SK-N-MC (cell line): ENCODE measurements around the gene CCDC198.

Source experiments
- DNase-seq: peaks from one replicate; pipeline ENCODE4 v3.0.0-alpha.2; 2011; ENCODE audit warnings: low read depth, low spot score
- H3K27ac ChIP-seq: fragments of 200-600 bp; sonication (generic); 2 replicates; pipeline ENCODE4 v1.5.1; 2016; ENCODE audit warnings: mixed run types
- H3K36me3 ChIP-seq: fragments of 200-600 bp; sonication (generic); 2 replicates; pipeline ENCODE4 v1.6.1; 2017; ENCODE audit warnings: antibody characterized with exemption, low read length, mixed read lengths; ENCODE audit not compliant: insufficient read depth
- H3K4me3 ChIP-seq: fragments of 200-600 bp; sonication (generic); 2 replicates; pipeline ENCODE4 v1.5.1; 2016
- H3K9ac ChIP-seq: fragments of 200-600 bp; sonication (generic); 2 replicates; pipeline ENCODE4 v1.8.0; 2017; ENCODE audit warnings: mixed run types, mixed read lengths; ENCODE audit not compliant: insufficient read length
- H3K9me3 ChIP-seq: fragments of 200-600 bp; sonication (generic); 2 replicates; pipeline ENCODE4 v1.6.1; 2017; ENCODE audit warnings: low read depth, mild to moderate bottlenecking, antibody characterized with exemption, low read length, moderate library complexity, mixed read lengths
- EZH2 ChIP-seq: fragments of 200-600 bp; sonication (generic); IDR thresholded peaks from one replicate; pipeline ENCODE4 v1.6.1; 2017; ENCODE audit warnings: antibody characterized with exemption
- FOXP2 ChIP-seq: optimal IDR thresholded peaks from 2 replicates; pipeline ENCODE3; 2011; ENCODE audit warnings: mild to moderate bottlenecking, moderate library complexity; ENCODE audit not compliant: insufficient read depth; ENCODE audit errors: extremely low read length, control extremely low read depth
- POLR2AphosphoS5 ChIP-seq: IDR thresholded peaks from 2 replicates; pipeline ENCODE4 v1.6.1; 2012; ENCODE audit warnings: mild to moderate bottlenecking, low read depth, low read length, borderline replicate concordance

The CCDC198 gene

GRCh38 chr14:57480051-57480450, 13.6 kb downstream of the CCDC198 start:
- Histone ChIP-seq H3K9ac (no peak overlapping the region), H3K9me3 (no peaks in the 10 kb centered on the region), H3K4me3 (no peak overlapping the region), H3K36me3 (no peaks in the 10 kb centered on the region), H3K27ac (no peak overlapping the region)
- TF ChIP-seq POLR2AphosphoS5: no peak
- no peak for TF ChIP-seq FOXP2
- DNase-seq: peak; percentile 35

- Histone ChIP-seq H3K27ac (no peak overlapping the region), H3K9ac (no peak overlapping the region), H3K4me3 (no peak overlapping the region), H3K36me3 (no peaks in the 10 kb centered on the region), H3K9me3 (no peaks in the 10 kb centered on the region)
- no peak for TF ChIP-seq FOXP2
- TF ChIP-seq EZH2: no peak
- TF ChIP-seq POLR2AphosphoS5: no peak
- no peak for DNase-seq
These were observed 14.5 kb downstream of the CCDC198 start for GRCh38 chr14:57479197-57479596.

- no peak overlapping the region for H3K9ac ChIP-seq
- DNase-seq: no peak
- H3K36me3 ChIP-seq: no peaks in the 10 kb centered on the region
- no peak overlapping the region for H3K4me3 ChIP-seq
- TF ChIP-seq EZH2 (no peak), POLR2AphosphoS5 (no peak), FOXP2 (no peak)
- H3K9me3 ChIP-seq: no peaks in the 10 kb centered on the region
- no peak overlapping the region for H3K27ac ChIP-seq
These were observed 15.6 kb downstream of the CCDC198 start for GRCh38 chr14:57478050-57478449.

GRCh38 chr14:57470909-57471308, 22.7 kb downstream of the CCDC198 start:
- Histone ChIP-seq H3K9me3 (no peaks in the 10 kb centered on the region), H3K9ac (no peak overlapping the region), H3K27ac (no peak overlapping the region), H3K36me3 (no peaks in the 10 kb centered on the region), H3K4me3 (no peak overlapping the region)
- DNase-seq: no peak
- no peak for TF ChIP-seq POLR2AphosphoS5
- no peak for TF ChIP-seq FOXP2
- TF ChIP-seq EZH2: no peak

GRCh38 chr14:57464008-57464730, 29.5 kb downstream of the CCDC198 start:
- Histone ChIP-seq H3K4me3 (no peak overlapping the region), H3K27ac (no peak overlapping the region), H3K36me3 (no peaks in the 10 kb centered on the region), H3K9ac (no peak overlapping the region), H3K9me3 (no peaks in the 10 kb centered on the region)
- TF ChIP-seq EZH2 (no peak), POLR2AphosphoS5 (no peak), FOXP2 (no peak)
- no peak for DNase-seq

- no peak for TF ChIP-seq EZH2
- TF ChIP-seq FOXP2: no peak
- TF ChIP-seq POLR2AphosphoS5: no peak
- H3K36me3 ChIP-seq: no peaks in the 10 kb centered on the region
- no peak for DNase-seq
These were observed 31.1 kb downstream of the CCDC198 start for GRCh38 chr14:57462551-57462950.

GRCh38 chr14:57461777-57462320, 31.8 kb downstream of the CCDC198 start:
- Histone ChIP-seq H3K27ac (no peak overlapping the region), H3K36me3 (no peaks in the 10 kb centered on the region), H3K9ac (no peak overlapping the region), H3K4me3 (no peak overlapping the region), H3K9me3 (no peaks in the 10 kb centered on the region)
- TF ChIP-seq POLR2AphosphoS5: no peak
- no peak for TF ChIP-seq EZH2
- TF ChIP-seq FOXP2: no peak
- DNase-seq: no peak

More at GRCh38 chr14:57462551-57462950, 31.1 kb downstream of the CCDC198 start:
- H3K4me3 ChIP-seq: no peak overlapping the region
- no peak overlapping the region for H3K27ac ChIP-seq
- H3K9me3 ChIP-seq: no peaks in the 10 kb centered on the region
- H3K9ac ChIP-seq: no peak overlapping the region

GRCh38 chr14:57435923-57436322, 57.7 kb downstream of the CCDC198 start:
- no peak for DNase-seq
- Histone ChIP-seq H3K4me3 (no peak overlapping the region), H3K27ac (no peak overlapping the region), H3K9ac (no peak overlapping the region), H3K9me3 (no peaks in the 10 kb centered on the region), H3K36me3 (no peaks in the 10 kb centered on the region)
- TF ChIP-seq FOXP2 (no peak), EZH2 (no peak), POLR2AphosphoS5 (no peak)
